Measurements from ENCODE around the gene TIMP4. TPM values are rescaled to one million over a fixed set of nuclear protein-coding genes. Genes with fewer than 3 reads are reported as not detected.

TIMP4 gene
- total and polyA plus RNA-seq, 4 donors = 0.36 to 1.7 (median 0.76) TPM

GRCh38 chr3:12149029-12149428, 9.7 kb downstream of the TIMP4 start:
- H3K36me3 ChIP-seq (ENCODE audit: control insufficient read depth in 4 of 4, insufficient read depth in 3 of 4, low read depth in 1 of 4, low read length in 3 of 4) = no peaks in the 10 kb centered on the region
- no peak for TF ChIP-seq FOXA1 (IDR thresholded peaks at IDR 0.05)
- TF ChIP-seq GABPA (IDR thresholded peaks at IDR 0.05 in 1 of 2, conservative IDR thresholded peaks at IDR 0.05 in 1 of 2) = no peak
- no peak for TF ChIP-seq ATF3 (IDR thresholded peaks at IDR 0.05)
- no peak for TF ChIP-seq REST (IDR thresholded peaks at IDR 0.05)
- TF ChIP-seq RAD21 (IDR thresholded peaks at IDR 0.05) = peak in 1 of 2 donors; percentile 27
- no peak for TF ChIP-seq HNF4G (IDR thresholded peaks at IDR 0.05)
- peak; percentile 50 for TF ChIP-seq ZBTB33 (IDR thresholded peaks at IDR 0.05)
- peak; percentile 85 for TF ChIP-seq YY1 (IDR thresholded peaks at IDR 0.05)
- peak; percentile 7 for TF ChIP-seq FOXA2 (IDR thresholded peaks at IDR 0.05)
- peak; percentile 89 for TF ChIP-seq MAX (IDR thresholded peaks at IDR 0.05)
- TF ChIP-seq JUND (IDR thresholded peaks at IDR 0.05) = peak in 1 of 2 donors; percentile 58
- no peak for TF ChIP-seq NR2F2 (IDR thresholded peaks at IDR 0.05)
- peak; percentile 4 for TF ChIP-seq SP1 (IDR thresholded peaks at IDR 0.05)
- TF ChIP-seq EGR1 (IDR thresholded peaks at IDR 0.05; ENCODE audit: low read depth in 2 of 2) = peak; percentile 88 to 99
- no peak for TF ChIP-seq TAF1 (conservative IDR thresholded peaks at IDR 0.05)
- TF ChIP-seq CTCF (IDR thresholded peaks at IDR 0.05; ENCODE audit: low read depth, low read length, missing input control) = no peak
- TF ChIP-seq RXRA (IDR thresholded peaks at IDR 0.05) = peak in 1 of 2 donors; percentile 87
- TF ChIP-seq HNF4A (conservative IDR thresholded peaks at IDR 0.05) = peak; percentile 57 to 94
- no peaks in the 10 kb centered on the region for H3K27me3 ChIP-seq (ENCODE audit: control insufficient read depth in 4 of 4, insufficient read depth in 4 of 4, low read length in 3 of 4)
- H3K4me1 ChIP-seq (ENCODE audit: control insufficient read depth in 4 of 4, insufficient read depth in 4 of 4, low read length in 3 of 4) = peaks cover 0 to 8% (median 4%) of the 10 kb centered on the region in 4 donors
- no peak overlapping the region for H3K27ac ChIP-seq (ENCODE audit: low read depth in 1 of 2, low read length in 2 of 2)
- WGBS = 28% methylated on average over 4 of the region's 4 CpGs
- H3K4me3 ChIP-seq (ENCODE audit: low read depth in 1 of 3, low read length in 3 of 3) = no peak overlapping the region
- no peaks in the 10 kb centered on the region for H3K9me3 ChIP-seq (ENCODE audit: control insufficient read depth in 4 of 4, low read length in 3 of 4)
- no peak overlapping the region for H3K9ac ChIP-seq (ENCODE audit: low read depth in 1 of 2, low read length in 2 of 2)
- DNase-seq (ENCODE audit: low spot score) = no peak

Data from liver (tissue), 9 donors.